Activated CD4-positive, alpha-beta T cell treated with anti-CD3 and anti-CD28 coated beads, Interleukin-2, amount 50 U/mL, for 48 hours (primary cell): ENCODE data around the gene TRIP4.
"Not testable (repeated sequence)": the region's sequence is repeated elsewhere in the genome, so short reads cannot be mapped to it uniquely, and the experiment has no call there.

Experiments
- DNase-seq, 2 experiments: peaks; one replicate each; pipeline ENCODE4 v3.0.0-alpha.2; 2020

The TRIP4 gene

DNA sequence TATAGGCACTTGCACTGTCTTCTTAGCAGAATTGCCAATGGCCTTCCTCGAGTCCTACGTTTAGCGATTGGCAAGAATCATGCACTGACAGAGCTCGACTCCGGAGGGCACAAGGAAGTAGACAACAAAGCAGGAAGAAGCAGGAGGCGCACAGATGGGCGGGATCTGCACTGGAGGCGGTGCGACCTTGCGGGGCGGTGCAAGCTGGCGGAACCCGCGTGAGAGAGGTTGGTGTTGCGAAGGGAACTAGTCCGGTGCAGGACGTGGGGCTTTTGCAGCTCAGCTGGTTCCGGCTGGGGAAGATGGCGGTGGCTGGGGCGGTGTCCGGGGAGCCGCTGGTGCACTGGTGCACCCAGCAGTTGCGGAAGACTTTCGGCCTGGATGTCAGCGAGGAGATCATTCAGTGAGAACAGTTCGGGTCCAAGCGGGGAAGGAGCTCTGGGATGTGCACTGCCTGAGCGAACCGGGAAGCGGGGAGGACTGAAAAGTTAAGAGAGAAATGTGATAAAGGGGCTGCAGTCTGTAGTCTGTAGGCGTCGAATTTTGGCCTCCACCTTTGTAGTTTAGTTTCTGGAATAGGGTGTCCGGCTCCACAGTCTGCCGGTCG, at the start of gene TRIP4:
Gene TRIP4 (plus strand): TSS at position 275 of the 607 bp plus-strand sequence. CDS start 28 bp downstream, at position 303.
- DNase-seq, result peak; percentile 97 to 98

DNA sequence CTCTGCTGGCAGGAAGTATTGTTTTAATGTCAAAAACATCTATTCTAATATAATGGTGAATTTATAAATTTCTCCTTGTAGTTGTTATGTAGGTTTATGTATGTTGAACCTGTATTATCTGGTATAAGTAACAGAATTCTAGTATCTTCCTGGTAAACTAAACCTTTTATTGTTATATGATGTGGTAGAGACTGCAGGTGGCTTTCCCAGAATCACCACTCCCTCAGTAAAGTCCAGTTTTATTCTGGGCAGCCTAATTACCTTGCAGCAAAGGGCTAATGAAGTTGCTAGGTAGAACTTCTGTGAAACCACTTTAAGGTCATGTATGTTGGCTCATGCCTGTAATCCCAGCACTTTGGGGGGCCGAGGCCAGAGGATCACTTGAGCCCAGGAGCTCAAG, 47.3 kb upstream of the TRIP4 start:
- no peak for DNase-seq

DNA sequence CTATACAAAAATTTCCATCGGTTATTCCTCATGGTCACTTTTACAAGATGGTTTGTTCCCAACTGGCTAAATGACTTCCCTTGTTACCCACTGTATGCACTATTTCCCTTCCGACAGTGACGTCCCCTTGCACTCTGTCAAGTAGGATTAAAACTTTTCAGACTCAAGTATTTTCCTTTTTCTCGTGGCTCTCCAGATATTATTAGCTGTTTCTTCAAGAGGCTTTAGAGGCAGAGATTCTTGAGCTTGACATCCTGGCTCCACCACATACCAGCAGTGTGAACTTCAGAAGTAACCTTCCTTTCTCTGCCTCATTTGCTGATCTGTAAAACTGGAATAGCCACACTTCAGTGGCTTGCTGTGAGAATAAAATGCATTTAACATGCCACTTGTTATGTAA, 45.7 kb upstream of the TRIP4 start:
- no peak for DNase-seq

DNA sequence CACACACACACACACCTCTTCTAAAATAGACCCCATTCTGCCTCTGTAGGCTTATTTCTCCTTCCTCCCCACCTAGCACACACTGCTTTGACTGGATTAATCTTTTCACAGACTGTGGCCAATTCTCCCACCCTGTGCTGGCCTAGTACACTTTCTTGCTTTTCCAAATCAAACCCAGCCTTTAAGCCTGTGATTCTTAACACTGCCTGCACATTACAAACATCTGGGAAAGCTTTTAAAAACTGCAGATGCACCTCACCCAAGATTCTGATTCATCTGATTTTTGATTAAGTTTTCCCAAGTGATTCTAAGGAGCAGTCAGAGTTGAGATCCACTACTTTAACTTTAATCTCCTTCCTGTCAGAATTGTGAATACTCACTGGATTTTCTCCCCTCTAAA, 44.4 kb upstream of the TRIP4 start:
- no peak for DNase-seq

DNA sequence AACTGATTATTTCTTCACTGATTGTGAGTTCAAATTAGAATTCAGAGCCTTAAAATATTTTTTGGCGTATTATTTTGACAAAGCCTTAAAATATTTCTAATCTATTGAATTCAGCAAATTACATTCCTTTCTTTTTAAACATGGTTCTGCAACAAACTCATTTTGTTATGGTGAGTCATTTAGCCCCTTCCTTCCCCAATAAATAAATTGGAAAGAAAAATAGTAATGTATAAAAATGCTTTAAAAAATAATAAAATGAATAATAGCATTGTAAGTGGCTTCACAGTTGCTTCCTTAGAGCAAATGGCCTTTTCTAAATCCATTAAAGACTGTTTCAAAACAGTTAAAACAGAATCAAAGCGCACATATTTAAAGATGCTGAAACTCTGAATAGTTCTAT, 43.8 kb upstream of the TRIP4 start:
- DNase-seq, result no peak

DNA sequence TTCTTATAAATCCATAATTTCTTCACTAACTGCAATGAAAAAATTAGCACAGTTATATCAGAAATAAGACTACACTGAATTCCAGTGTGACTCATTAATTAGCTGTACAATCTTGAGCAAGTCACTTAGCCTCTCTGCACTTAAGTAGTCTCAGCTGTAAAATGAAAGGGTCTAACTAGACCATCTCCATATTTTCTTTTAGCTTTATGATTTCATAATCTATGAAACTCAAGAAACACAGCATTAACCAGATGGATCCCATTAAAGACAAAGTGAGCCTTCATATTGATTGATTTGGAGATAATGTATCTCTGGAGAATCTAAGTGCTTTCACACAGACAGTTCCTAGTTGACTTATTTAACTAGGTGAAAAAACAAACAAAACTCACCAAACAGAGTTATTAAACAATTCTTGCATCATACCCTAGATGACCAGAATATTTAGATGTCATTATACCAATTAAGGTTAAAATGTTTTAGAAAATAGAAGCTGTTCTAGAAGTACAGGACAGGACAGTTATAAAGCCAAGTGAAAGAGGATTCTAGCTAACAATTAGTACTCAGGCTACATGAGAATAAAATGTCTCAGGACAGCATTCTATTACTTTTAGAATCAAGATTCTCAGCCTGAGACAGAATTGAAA, 42.9 kb upstream of the TRIP4 start:
- no peak for DNase-seq

DNA sequence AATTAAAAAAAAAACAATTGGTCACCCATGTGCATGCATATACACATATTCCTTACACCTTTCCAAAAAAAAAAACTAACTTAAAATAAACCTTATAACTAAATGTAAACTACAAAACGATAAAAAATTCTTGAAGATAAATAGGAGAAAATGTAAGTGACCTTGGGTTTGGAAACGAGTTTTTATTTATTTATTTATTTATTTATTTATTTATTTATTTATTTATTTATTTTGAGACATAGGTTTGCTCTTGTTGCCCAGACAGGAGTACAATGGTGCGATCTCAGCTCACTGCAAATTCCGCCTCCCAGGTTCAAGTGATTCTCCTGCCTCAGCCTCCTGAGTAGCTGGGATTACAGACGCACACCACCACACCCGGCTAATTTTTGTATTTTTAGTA, 41.4 kb upstream of the TRIP4 start:
- DNase-seq, result not testable (repeated sequence)

DNA sequence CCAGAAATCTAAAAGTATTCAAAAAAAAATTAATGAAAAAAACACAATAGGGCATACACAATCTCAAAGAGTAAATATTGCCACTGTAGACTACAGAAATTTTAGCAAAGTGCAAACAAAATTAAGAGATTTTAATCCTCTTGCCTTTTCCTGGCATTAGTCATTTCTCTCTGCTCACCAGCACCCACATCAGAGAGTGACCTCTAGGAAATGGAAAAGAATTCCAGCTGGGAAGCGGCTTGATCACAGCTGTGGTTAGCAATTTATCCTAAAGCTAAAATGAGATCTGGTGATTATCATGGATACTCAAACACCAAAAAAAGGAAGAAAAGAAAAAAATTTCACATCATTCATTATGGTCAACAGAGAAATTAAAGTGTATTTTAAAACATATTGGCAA, 39.2 kb upstream of the TRIP4 start:
- no peak for DNase-seq

DNA sequence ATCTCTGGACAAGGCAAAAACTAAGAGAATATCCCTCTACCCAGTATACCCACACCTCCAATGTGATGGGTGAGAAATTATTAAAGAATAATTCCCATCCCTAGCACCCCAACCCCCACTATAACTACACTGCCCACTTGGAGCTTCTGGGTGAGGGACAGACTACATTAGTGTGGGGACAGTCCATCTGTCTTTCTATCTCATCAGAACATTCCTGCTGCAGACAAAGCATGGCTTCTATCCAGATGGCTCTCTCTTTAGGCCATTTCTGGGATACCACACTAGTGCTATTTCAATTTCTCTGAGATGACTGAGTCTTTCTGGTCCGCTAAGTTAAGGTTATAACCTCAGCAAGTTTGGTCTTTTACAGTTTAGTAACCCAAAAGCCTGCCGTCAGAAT, 38.3 kb upstream of the TRIP4 start:
- no peak for DNase-seq

DNA sequence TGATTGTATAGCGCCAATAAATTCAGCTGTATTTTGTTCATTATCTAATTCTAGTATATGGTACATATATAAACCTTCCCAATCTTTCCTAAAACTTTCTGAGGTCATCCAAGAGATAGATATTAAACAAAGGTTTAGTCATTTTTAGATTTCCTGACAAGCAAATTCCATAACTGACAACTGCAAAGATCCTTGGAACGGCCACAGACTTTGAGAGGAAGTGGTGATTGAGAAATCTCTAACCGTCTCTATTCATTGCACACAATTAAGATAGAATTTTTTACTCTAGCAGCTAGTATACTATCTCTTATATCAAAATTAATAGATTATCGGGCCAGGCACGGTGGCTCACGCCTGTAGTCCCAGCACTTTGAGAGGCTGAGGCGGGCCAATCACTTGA, 36.4 kb upstream of the TRIP4 start:
- no peak for DNase-seq

DNA sequence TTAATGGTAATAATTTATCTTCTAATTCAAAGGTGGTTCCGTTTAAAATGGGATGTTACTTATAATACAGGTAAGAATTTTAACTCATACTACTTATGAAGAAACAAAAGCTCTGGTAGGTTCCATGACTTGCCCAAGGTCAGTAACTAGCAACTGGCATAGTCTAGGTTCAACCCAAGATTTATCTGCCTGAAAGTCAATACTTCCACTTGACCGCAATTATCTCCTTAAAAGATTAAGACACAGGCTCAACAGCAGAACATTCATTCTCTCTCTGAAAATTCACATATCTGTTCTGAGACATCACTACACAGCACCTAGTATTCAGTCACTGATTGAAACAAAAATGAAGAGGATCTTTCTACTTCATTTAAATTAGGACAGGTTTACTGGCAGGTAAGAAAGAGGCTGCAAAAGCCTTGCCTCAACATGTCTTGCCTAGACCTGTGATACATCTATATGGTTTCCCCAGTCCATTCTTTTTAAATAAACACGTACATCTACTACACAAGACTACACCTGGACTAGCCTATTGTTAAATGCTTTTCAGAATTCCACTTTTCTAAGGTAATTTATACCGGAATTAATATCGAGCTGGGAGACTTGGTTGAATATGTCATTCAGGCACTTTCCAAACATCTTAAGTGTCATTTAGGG, 32.8 kb upstream of the TRIP4 start:
- DNase-seq, result no peak

DNA sequence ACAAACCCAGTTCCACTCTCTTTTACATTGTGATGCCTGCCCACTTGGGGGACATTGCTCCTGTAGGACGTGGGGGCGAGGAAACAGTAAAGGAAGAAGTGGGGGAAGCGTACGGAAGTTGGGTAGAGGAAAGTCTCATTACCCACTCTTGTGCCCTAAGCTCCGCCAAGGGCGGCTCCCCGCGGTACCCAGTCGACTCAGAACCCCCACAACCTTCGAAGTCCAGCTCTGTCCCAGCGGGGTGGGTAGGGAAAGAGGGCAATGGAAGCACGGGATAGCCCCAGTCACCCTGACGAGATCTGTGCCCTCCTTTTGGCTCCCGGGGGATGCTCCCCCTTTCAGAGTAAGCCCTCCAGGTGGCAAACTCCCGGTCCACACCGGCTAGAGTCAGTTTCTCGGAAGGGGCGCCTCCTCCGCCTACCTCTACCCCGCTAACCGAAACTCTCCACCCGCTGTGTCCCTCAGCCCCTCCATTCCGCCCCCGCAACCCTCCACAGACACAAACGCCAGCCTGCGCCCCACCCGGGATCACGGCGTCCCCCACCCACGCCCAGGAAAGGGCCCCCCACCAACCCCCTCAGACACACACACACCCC, 32.2 kb upstream of the TRIP4 start:
- DNase-seq, result peak; percentile 43 to 47

DNA sequence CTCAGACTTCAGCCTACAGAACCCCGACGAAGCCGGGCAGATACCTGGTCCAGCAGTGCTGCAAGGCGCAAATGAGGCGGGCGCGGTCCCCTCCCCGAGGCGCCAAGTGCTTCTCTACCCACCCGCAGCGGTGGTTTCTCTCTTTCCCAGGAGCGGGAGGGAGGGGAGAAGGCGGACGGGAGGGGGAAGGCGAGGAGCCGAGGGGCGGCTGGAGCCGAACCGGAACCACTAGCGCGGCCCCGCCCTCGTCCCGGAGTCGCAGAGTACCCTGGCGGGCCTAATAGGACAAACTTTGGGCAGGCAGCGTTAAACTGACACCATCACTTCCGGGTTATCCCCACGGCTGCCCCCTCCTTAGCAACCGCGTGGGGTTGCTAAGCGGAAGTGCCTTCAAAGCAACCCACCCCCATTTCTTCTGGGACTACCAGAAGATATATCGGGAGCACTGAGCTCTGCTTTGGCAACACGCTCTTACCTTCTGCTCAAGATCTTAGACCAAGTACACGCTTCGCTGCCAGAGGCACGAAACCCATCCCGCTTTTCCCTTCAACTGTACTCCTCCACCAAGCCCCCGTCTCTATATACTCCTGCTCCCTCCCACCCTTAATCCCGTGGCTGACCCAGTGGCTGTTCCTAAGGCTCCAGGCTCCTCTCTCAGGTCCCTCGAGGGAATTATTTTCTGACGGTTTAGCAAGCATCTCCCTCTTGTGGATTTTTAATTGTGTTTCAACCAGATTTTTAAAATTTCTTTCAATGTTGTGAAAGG, 31.5 kb upstream of the TRIP4 start, which contains the start of gene CSNK1G1:
Gene CSNK1G1 (minus strand): TSS at position 230 of the 766 bp plus-strand sequence. CDS start 55,674 bp downstream, outside the sequence.
- peak; percentile 92 to 94 for DNase-seq

DNA sequence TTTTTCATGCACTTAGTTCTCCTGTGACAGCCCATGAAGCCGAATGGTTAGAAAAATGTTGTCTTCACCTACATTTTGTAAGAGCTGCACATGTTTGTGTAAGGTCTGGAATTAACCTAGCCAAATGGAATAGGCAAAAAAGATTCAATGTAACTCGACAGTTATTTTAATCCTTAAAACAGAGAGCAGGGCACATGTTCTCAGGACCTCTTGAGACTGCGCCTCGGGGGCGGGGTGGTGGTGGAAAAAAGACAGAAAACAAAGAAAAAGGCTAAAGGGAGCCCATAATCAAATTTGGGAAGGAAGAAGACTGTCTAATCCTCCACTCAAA, 31.0 kb upstream of the TRIP4 start:
- no peak for DNase-seq

DNA sequence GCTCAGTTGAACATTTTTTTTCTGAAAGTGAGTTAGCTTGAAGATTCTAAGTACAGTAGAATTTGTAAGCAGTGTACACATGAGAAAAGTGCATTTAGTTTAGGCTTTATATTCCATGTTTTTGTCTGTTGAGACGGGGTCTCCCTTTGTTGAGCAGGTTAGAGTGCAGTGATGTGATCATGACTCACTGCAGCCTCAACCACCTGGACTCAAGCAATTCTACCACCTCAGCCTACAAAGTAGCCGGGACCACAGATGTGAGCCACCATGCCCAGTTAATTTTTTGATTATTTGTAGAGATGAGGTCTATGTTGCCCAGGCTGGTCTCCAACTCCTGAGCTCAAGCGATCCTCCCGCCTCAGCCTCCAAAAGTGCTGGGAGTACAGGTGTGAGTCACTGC, 26.4 kb upstream of the TRIP4 start:
- DNase-seq, result no peak

DNA sequence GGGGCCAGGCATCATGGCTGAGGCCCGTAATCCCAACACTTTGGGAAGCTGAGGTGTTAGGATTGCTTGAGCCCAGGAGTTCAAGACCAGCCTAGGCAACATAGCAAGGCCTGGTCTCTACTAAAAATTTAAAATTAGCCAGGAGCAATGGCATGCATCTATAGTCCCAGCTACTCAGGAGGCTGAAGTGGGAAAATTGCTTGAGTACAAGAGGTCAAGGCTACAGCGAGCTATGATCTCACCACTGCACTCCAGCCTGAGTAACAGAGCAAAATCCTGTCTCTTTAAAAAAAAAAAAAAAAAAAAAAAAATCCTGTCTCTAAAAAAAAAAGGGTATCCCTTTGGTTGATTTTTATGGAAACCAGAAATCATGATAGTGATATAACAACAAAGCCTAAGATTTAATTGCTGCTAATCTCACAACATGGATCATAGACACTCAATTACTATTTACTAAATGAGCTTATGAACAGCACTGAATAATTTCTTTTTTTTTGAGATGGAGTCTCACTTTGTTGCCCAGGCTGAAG, 18.5 kb upstream of the TRIP4 start:
- DNase-seq, result no peak

DNA sequence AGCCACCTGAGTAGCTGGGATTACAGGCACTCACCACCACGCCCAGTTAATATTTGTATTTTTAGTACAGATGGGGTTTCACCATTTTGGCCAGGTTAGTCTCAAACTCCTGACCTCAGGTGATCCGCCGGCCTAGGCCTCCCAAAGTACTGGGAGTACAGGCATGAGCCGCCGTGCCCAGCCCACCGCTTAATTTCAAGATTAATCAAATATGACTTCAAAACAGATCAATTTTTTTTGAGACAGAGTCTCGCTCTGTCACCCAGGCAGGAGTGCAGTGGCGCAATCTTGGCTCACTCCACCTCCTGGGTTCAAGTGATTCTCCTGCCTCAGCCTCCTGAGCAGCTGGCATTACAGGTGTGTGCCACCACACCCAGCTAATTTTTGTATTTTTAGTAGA, 16.3 kb upstream of the TRIP4 start:
- not testable (repeated sequence) for DNase-seq

DNA sequence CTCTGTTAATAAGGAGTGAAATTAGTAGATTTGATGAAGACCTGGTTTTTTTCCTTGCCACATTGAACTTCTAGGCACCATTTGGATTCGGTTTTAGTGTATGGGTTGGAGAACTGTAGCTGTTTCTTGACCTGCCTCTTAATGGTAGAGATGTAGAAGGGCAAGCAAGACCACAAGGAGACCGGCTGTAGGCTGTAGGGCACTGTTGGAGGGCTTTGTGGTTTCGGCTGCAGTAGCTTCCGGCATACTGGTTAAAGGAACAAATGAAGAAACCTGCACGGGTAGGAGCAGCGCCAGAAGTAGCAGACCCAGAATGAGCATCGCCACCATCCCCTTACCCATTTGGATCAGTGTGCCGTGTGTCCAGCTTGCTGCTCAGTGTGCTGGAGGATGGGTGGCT, 14.3 kb upstream of the TRIP4 start:
- DNase-seq, result no peak

DNA sequence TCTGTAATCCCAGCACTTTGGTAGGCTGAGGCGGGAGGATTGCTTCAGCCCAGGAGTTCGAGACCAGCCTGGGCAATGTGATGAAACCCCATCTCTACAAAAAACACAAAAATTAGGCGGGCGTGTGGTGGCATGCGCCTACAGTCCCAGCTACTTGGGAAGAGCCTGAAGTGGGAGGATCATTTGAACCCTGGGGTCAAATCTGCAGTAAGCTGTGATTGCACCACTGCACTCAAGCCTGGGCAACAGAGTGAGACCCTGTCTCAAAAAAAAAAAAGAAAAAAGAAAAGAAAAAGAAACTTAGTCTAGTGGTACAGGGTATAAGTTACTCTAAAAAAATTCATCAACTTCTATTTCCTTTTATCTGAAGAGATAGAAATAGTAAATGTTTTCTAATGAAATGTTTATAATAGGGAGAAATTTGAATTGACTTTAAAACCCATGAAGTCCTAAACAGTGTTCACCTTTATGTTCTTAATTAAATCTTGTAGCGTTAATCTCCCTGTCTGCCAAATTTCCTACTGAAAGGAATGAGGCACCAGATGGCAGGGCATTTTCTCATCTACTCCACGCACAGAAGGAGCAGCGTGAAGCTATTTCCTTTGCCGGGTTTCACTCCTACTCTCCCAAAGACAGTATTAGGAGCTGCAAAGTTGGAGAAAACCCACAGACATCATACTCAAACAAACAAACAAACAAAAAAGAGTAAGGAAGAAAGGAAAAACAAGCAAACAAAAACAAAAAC, 8.2 kb upstream of the TRIP4 start:
- no peak for DNase-seq

DNA sequence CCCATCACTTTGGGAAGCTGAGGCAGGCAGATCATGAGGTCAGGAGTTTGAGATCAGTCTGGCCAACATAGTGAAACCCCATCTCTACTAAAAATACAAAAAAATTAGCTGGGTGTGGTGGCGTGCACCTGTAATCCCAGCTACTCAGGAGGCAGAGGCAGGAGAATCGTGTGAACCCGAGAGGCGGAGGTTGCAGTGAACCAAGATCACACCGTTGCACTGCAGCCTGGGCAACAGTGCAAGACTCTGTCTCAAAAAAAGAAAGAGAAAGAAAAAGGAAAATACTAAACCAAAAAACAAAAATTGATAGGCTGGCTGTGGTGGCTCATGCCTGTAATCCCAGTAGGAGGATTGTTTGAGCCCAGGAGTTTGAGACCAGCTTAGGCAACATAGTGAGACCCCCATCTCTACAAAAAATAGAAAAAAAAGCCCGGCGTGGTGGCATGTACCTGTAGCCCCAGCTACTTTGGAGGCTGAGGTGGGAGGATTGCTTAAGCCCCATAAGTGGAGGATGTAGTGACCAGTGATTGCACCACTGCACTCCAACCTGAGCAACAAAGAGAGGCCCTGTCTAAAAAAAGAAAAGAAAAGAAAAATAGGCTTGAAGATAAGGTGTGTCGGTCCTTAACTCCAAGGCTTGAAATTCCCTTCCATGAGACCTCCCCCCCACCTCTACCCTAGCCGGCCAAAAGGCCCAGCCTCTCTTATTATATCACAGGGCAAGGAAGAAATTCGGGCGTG, 7.3 kb upstream of the TRIP4 start:
- not testable (repeated sequence) for DNase-seq

DNA sequence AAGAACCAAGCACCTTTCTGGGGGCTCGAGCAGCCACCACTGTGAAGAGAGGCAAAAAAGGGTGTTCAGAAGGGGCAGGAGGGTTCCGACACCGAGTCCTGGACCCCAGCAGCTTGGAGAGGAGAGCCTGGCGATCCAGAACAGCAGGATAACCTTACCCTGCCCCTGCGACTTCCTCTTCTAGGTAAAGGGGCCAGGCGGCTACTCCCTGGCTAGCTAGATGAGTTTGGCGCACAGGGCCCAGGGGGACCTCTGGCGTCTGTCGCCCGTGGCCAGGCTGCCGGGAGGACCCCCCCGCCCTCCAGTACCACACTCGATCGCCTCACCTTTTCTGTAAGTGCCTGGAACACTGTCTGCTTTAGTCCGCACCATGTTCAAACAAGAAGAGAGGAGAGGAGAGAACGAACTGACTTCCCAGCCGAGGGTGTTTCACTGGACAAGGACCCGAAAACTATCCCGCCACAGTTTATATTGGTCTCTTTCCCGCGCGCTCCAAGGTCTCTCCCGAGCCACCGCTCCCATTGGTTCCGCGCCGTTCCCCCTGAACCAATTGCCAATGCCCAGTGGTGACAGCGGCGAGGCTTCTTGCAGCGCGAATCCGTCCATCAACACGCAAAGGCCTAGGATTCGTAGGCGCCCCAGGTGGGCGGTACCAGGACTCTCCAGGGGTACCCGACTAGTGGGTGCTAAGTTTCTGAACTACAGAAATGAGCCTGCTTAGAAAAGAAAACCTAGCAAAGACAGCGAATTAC, 6.5 kb upstream of the TRIP4 start, which contains the start of gene PCLAF:
Gene PCLAF (minus strand): TSS at position 442 of the 752 bp plus-strand sequence. CDS start 70 bp downstream, at position 372.
- peak; percentile 96 to 97 for DNase-seq
